T-cell (primary cell): ENCODE measurements around the gene COPA. TPM values are rescaled to one million over a fixed set of nuclear protein-coding genes. Genes with fewer than 3 reads are reported as not detected.
A peak's percentile ranks its signal among the peaks of the same experiment; 100 is the strongest.
"Not testable (repeated sequence)": the region's sequence is repeated elsewhere in the genome, so short reads cannot be mapped to it uniquely, and the experiment has no call there.

Source experiments
- ATAC-seq, 4 experiments: fragments of 200-7000 bp in 3 of 4; fragments of 150-1000 bp in 1 of 4; cut with Tn5 transposase; replicated peaks in 1 of 4; 1 replicate in 3 of 4; 2 replicates in 1 of 4; pipeline ENCODE4 v1.10.0; 2021; ENCODE audit warnings: moderate library complexity in 3 of 4, mild to moderate bottlenecking in 2 of 4, moderate number of reproducible peaks in 1 of 4
- CTCF ChIA-PET, 2 donors: fragments of 300-600 bp; sonication (Branson Sonifier 250); formaldehyde crosslinking; loops; one replicate each; lab custom pipeline; 2022; ENCODE audit warnings: antibody characterized with exemption in 2 of 2; lab: Charles Lee
- POLR2A ChIA-PET, 2 donors: fragments of 300-600 bp; sonication (Branson Sonifier 250); formaldehyde crosslinking; loops; one replicate each; lab custom pipeline; 2022; ENCODE audit warnings: antibody characterized with exemption in 2 of 2; lab: Charles Lee
- DNase-seq, 35 experiments: peaks; one replicate each; pipeline versions ENCODE4 v3.0.0 to v3.0.0-alpha.2; 2013 to 2023
- H3K27ac ChIP-seq: one replicate; pipeline ENCODE4 v1.5.1; 2013; ENCODE audit warnings: low read length
- H3K27me3 ChIP-seq, 2 experiments: replicated peaks in 1 of 2; 1 replicate in 1 of 2; 2 replicates in 1 of 2; pipeline versions ENCODE4 v1.6.1 to v1.7.0; 2013; ENCODE audit warnings: low read length in 1 of 2, mixed read lengths in 1 of 2; ENCODE audit not compliant: control insufficient read depth in 2 of 2, insufficient read depth in 2 of 2; ENCODE audit errors: extremely low read depth in 1 of 2
- H3K36me3 ChIP-seq, 2 donors: 1 replicate in 1 of 2; 2 replicates in 1 of 2; pipeline versions ENCODE4 v1.6.1 to v1.7.0; 2013; ENCODE audit warnings: low read length in 1 of 2; ENCODE audit not compliant: control insufficient read depth in 2 of 2, insufficient read depth in 1 of 2; ENCODE audit errors: extremely low read depth in 1 of 2
- H3K4me1 ChIP-seq, 2 experiments: 1 replicate in 1 of 2; 2 replicates in 1 of 2; pipeline versions ENCODE4 v1.6.1 to v1.7.0; 2013; ENCODE audit warnings: low read length in 2 of 2, mixed read lengths in 1 of 2; ENCODE audit not compliant: insufficient read depth in 2 of 2, control insufficient read depth in 1 of 2; ENCODE audit errors: extremely low read depth in 1 of 2
- H3K4me3 ChIP-seq, 2 donors: 1 replicate in 1 of 2; 2 replicates in 1 of 2; pipeline versions ENCODE4 v1.5.1 to v1.7.0; 2013; ENCODE audit warnings: mild to moderate bottlenecking in 2 of 2, low read length in 1 of 2, moderate library complexity in 1 of 2; ENCODE audit not compliant: control insufficient read depth in 1 of 2; ENCODE audit errors: extremely low read depth in 1 of 2
- H3K9me3 ChIP-seq: 2 replicates; pipeline ENCODE4 v1.7.0; 2013
- H3K27ac Mint-ChIP-seq, 2 donors: one replicate each; pipeline ENCODE4 v1.8.0; 2020 to 2021; ENCODE audit warnings: mild to moderate bottlenecking in 2 of 2, mixed read lengths in 2 of 2
- H3K27me3 Mint-ChIP-seq, 2 donors: one replicate each; pipeline ENCODE4 v1.8.0; 2021 to 2022; ENCODE audit warnings: mixed read lengths in 2 of 2
- H3K36me3 Mint-ChIP-seq: one replicate; pipeline ENCODE4 v1.8.0; 2021; ENCODE audit warnings: mixed read lengths
- H3K4me1 Mint-ChIP-seq, 3 donors: one replicate each; pipeline ENCODE4 v1.8.0; 2020 to 2022; ENCODE audit warnings: mixed read lengths in 3 of 3, mild to moderate bottlenecking in 1 of 3
- H3K4me3 Mint-ChIP-seq, 3 donors: one replicate each; pipeline ENCODE4 v1.8.0; 2020 to 2022; ENCODE audit warnings: mild to moderate bottlenecking in 3 of 3, mixed read lengths in 3 of 3, moderate library complexity in 3 of 3
- H3K9me3 Mint-ChIP-seq, 3 donors: one replicate each; pipeline ENCODE4 v1.8.0; 2020 to 2022; ENCODE audit warnings: mixed read lengths in 3 of 3
- WGBS: methylation state at CpG from one replicate; pipeline ENCODE4 v1.1.5; 2013; ENCODE audit warnings: missing lambda C conversion rate; ENCODE audit not compliant: insufficient coverage; 5-methylcytosine and 5-hydroxymethylcytosine counted together
- total RNA-seq, 35 experiments: library from RNA in 6 of 35; stranded (reverse) in 6 of 35; fragments of 120-200 nt in 1 of 35; gene quantifications; one replicate each; pipeline versions ENCODE4 v1.2.1 to v1.2.4 and lab custom pipeline; 2013 to 2026

Gene COPA
- total RNA-seq, 5 donors from 2014 or later (not counting 1 experiment from before 2014, with no cell fraction given): 106 to 126 (median 111) TPM

- POLR2A ChIA-PET: no interaction called here
- H3K36me3 Mint-ChIP-seq: peaks cover 86% of the 10 kb centered on the region
- ATAC-seq (no peak), DNase-seq (no peak)
- no peaks in the 10 kb centered on the region for H3K9me3 Mint-ChIP-seq
- Histone ChIP-seq H3K27me3 (no peaks in the 10 kb centered on the region), H3K36me3 (peaks cover 13 to 92% of the 10 kb centered on the region in 2 donors), H3K27ac (no peak overlapping the region), H3K4me3 (no peak overlapping the region), H3K4me1 (peaks cover 0 to 3% of the 10 kb centered on the region in 2 experiments), H3K9me3 (no peaks in the 10 kb centered on the region)
- H3K4me3 Mint-ChIP-seq: no peak overlapping the region
- CTCF ChIA-PET: interaction anchor here (0.6 to 4.0 kb wide), 11 partner anchors 9 to 208 kb away, joined by 3 to 43 read pairs (median 5); partner anchors contain the start of genes CASQ1 (in 2 of the 2) and DCAF8 (in 1 of the 2)
- no peaks in the 10 kb centered on the region for H3K27me3 Mint-ChIP-seq
- peaks cover 0 to 5% (median 2%) of the 10 kb centered on the region in 3 donors for H3K4me1 Mint-ChIP-seq
- peak overlapping the region; percentile 6 to 23 for H3K27ac Mint-ChIP-seq
- whole genome bisulfite sequencing: no CpG with 5 or more reads among the region's 8 CpGs
Measured at GRCh38 chr1:160293020-160293968, 49.8 kb downstream of the COPA start.

- CTCF ChIA-PET: interaction anchor here (0.6 to 4.0 kb wide), 43 partner anchors 9 to 206 kb away, joined by 3 to 43 read pairs (median 4); partner anchors contain the start of genes CASQ1 (in 2 of the 2), DCAF8 (in 2 of the 2) and IGSF8 (in 1 of the 2)
- H3K27me3 ChIP-seq: no peaks in the 10 kb centered on the region
- no peak overlapping the region for H3K4me3 ChIP-seq
- H3K4me3 Mint-ChIP-seq: no peak overlapping the region
- peaks cover 0 to 3% of the 10 kb centered on the region in 2 experiments for H3K4me1 ChIP-seq
- no peaks in the 10 kb centered on the region for H3K9me3 Mint-ChIP-seq
- no peaks in the 10 kb centered on the region for H3K27me3 Mint-ChIP-seq
- peak; percentile 95 to 97 (median 96) for ATAC-seq
- no peak overlapping the region for H3K27ac ChIP-seq
- H3K4me1 Mint-ChIP-seq: peaks cover 0 to 5% (median 2%) of the 10 kb centered on the region in 3 donors
- H3K36me3 ChIP-seq: peaks cover 10 to 75% of the 10 kb centered on the region in 2 donors
- no peaks in the 10 kb centered on the region for H3K9me3 ChIP-seq
- WGBS: 53% methylated on average over 3 of the region's 11 CpGs
- peak; percentile 27 to 87 (median 63) for DNase-seq
- H3K27ac Mint-ChIP-seq: peak overlapping the region; percentile 5 to 40
- POLR2A ChIA-PET: interaction anchor here in 1 of 2 donors (1.0 to 1.5 kb wide), 2 partner anchors 31 to 190 kb away, joined by 4 to 8 read pairs; no protein-coding TSS in a partner anchor
- peaks cover 70% of the 10 kb centered on the region for H3K36me3 Mint-ChIP-seq
Measured at GRCh38 chr1:160291248-160292220, 51.5 kb downstream of the COPA start.

GRCh38 chr1:160287769-160288168 lies 55.3 kb downstream of the COPA start:
- peaks cover 10 to 38% of the 10 kb centered on the region in 2 donors for H3K36me3 ChIP-seq
- WGBS: 98% methylated on average over 8 of the region's 12 CpGs

GRCh38 chr1:160285506-160285905 lies 57.5 kb downstream of the COPA start:
- no peak for ATAC-seq
- DNase-seq: no peak
- Histone ChIP-seq H3K4me3 (peak overlapping the region; percentile 68 to 69), H3K27me3 (no peaks in the 10 kb centered on the region), H3K27ac (no peak overlapping the region), H3K36me3 (peaks cover 10 to 38% of the 10 kb centered on the region in 2 donors), H3K4me1 (peaks cover 7 to 23% of the 10 kb centered on the region in 2 experiments), H3K9me3 (no peaks in the 10 kb centered on the region)
- H3K9me3 Mint-ChIP-seq: no peaks in the 10 kb centered on the region
- H3K4me1 Mint-ChIP-seq: peaks cover 28 to 30% (median 28%) of the 10 kb centered on the region in 3 donors
- peaks cover 34% of the 10 kb centered on the region for H3K36me3 Mint-ChIP-seq
- WGBS: 87% methylated on average over 23 of the region's 23 CpGs
- CTCF ChIA-PET: interaction anchor here in 1 of 2 donors (0.6 to 1.9 kb wide), 4 partner anchors 23 to 185 kb away, joined by 3 to 7 read pairs (median 6); partner anchors contain the start of gene DCAF8
- H3K27ac Mint-ChIP-seq: peak overlapping the region in 1 of 2 donors; percentile 20
- no peaks in the 10 kb centered on the region for H3K27me3 Mint-ChIP-seq
- H3K4me3 Mint-ChIP-seq: peak overlapping the region; percentile 66 to 99 (median 97)
- POLR2A ChIA-PET: interaction anchor here (0.7 to 2.2 kb wide), 3 partner anchors 23 to 282 kb away, joined by 3 to 12 read pairs (median 5); partner anchors contain the start of gene DCAF8 (in 1 of the 2)

More at GRCh38 chr1:160287769-160288168, 55.3 kb downstream of the COPA start:
- H3K4me3 Mint-ChIP-seq, H3K4me3 ChIP-seq, ATAC-seq, H3K27me3 Mint-ChIP-seq, H3K27me3 ChIP-seq, H3K9me3 Mint-ChIP-seq, DNase-seq, H3K27ac Mint-ChIP-seq, H3K27ac ChIP-seq, H3K9me3 ChIP-seq: not testable (repeated sequence)
- Mint-ChIP-seq H3K36me3 (peaks cover 34% of the 10 kb centered on the region), H3K4me1 (peaks cover 25 to 30% (median 28%) of the 10 kb centered on the region in 3 donors)
- ChIA-PET CTCF (interaction anchor here (0.7 to 1.7 kb wide), 5 partner anchors 9 to 187 kb away, joined by 3 to 9 read pairs (median 4); no protein-coding TSS in a partner anchor), POLR2A (interaction anchor here (0.6 to 0.7 kb wide), 2 partner anchors 29 to 44 kb away, joined by 3 to 5 read pairs; no protein-coding TSS in a partner anchor)
- H3K4me1 ChIP-seq: peaks cover 7 to 26% of the 10 kb centered on the region in 2 experiments

GRCh38 chr1:160284782-160285344 lies 58.2 kb downstream of the COPA start, which contains the start of gene PEX19:
TSS of gene PEX19 (minus strand) at chr1:160285133. CDS start at chr1:160285124, 9 bp downstream.
- Histone ChIP-seq H3K4me3 (peak within 1 kb of the TSS; percentile 68 to 69), H3K9me3 (no peaks in the 10 kb centered on the region), H3K36me3 (peaks cover 9 to 38% of the 10 kb centered on the region in 2 donors), H3K4me1 (peaks cover 7 to 23% of the 10 kb centered on the region in 2 experiments), H3K27me3 (no peaks in the 10 kb centered on the region), H3K27ac (peak within 1 kb of the TSS; percentile 45)
- 0% methylated on average over 16 of the region's 27 CpGs for WGBS
- peak; percentile 99 to 100 (median 100) for ATAC-seq
- DNase-seq: peak; percentile 85 to 96 (median 91)
- POLR2A ChIA-PET: interaction anchor here in 1 of 2 donors (0.6 to 2.2 kb wide), 3 partner anchors 22 to 33 kb away, joined by 3 to 12 read pairs (median 4); partner anchors contain the start of gene DCAF8
- Mint-ChIP-seq H3K27me3 (no peaks in the 10 kb centered on the region), H3K4me1 (peaks cover 28 to 30% (median 28%) of the 10 kb centered on the region in 3 donors), H3K9me3 (no peaks in the 10 kb centered on the region), H3K36me3 (peaks cover 35% of the 10 kb centered on the region), H3K27ac (peak within 1 kb of the TSS; percentile 94 to 95), H3K4me3 (peak within 1 kb of the TSS; percentile 97 to 99 (median 99))
- CTCF ChIA-PET: interaction anchor here (0.6 to 1.9 kb wide), 6 partner anchors 22 to 199 kb away, joined by 3 to 7 read pairs (median 5); partner anchors contain the start of gene DCAF8 (in 1 of the 2)
